Astrocyte of the spinal cord (primary cell): ENCODE results near the gene ZNF76.

ENCODE experiments used
- DNase-seq: peaks from one replicate; pipeline ENCODE4 v3.0.0; 2011; ENCODE audit warnings: low read depth, low spot score
- H3K4me3 ChIP-seq: 2 replicates; pipeline ENCODE4 v1.5.1; 2011; ENCODE audit warnings: low read depth, mild to moderate bottlenecking, low read length, moderate library complexity
- CTCF ChIP-seq: IDR thresholded peaks from 2 replicates; pipeline ENCODE4 v1.5.1; 2012; ENCODE audit warnings: low read depth, mild to moderate bottlenecking, low read length, inconsistent platforms
- in situ Hi-C: cut with HindIII; loops from 2 replicates; pipeline ENCODE4 v1.10.0; 2017; ENCODE audit warnings: low sequenced_read_pairs

The ZNF76 gene

GRCh38 chr6:35216412-35216732 lies 43.2 kb upstream of the ZNF76 start:
- in situ Hi-C loops, result no loop called here
- TF ChIP-seq CTCF, result no peak
- no peak for DNase-seq
- H3K4me3 ChIP-seq, result no peak overlapping the region

DNA sequence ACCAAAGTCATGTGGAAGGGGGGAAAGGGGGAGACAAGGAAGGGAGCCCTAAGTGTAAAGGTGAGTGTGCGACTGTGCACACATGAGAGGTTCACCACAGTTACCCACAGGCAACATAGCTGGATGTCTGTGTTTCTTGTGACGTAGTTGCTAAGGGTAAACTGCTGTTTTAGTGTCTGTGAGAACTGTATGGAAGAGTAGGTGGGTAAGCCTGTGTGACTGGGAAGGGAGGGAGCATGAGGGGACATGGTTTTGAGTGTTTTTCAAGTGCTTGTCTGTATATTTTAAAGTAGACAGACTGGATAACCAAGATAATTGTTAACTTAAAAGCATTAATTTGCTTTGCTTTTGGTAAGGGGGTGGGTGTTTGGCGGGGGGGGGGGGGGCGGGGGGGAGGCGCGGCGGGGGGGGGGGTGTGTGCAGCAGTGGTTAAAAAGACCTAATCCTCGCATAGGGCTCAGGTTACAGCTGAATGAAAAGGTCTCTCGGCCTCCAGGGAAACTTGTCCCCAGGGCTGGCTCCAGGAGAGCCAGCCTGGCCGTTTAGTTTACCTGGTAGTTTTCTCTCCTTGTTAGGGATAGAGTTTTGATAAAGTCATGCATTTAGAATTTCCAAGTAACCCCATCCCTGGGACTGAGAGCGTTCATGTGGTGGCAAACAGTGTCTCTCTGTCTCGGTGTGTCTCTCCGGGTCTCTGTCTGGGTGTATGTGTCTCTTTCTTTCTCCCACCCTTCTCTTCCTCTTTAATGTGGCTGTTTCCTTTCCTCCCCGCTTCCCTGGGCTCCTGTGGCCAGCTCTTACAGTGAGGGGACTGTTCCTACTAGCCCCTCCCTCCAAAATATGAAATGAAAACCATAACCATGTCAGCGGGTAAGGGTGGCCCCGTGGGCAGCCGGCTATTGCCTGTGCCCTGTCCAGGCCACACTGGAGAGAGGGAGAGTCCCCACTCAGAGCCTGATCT lies 42.4 kb upstream of the ZNF76 start:
- no peak for DNase-seq
- H3K4me3 ChIP-seq, result no peak overlapping the region
- no peak for TF ChIP-seq CTCF
- in situ Hi-C loops, result no loop called here

DNA sequence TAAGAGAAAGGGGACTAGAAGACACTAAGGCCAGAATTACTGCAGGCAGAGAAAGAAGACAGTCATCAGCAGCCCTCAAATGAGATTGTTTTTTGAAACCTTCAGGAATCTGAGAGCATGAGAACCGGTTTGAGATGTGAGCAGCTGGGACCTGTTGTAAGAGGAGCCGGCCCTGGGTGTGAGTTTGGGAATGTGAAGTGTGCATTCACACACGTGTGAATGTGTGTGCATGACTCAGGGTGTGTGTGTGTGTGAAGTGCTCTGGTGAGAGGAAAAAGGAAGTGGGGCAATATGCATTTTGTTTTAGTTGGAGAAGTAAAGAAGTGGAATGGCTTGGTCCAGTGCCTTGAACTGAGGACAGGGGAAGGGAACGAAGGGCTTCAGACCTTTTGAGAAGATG lies 41.5 kb upstream of the ZNF76 start:
- no peak overlapping the region for H3K4me3 ChIP-seq
- no peak for DNase-seq
- no peak for TF ChIP-seq CTCF
- in situ Hi-C loops, result no loop called here

DNA sequence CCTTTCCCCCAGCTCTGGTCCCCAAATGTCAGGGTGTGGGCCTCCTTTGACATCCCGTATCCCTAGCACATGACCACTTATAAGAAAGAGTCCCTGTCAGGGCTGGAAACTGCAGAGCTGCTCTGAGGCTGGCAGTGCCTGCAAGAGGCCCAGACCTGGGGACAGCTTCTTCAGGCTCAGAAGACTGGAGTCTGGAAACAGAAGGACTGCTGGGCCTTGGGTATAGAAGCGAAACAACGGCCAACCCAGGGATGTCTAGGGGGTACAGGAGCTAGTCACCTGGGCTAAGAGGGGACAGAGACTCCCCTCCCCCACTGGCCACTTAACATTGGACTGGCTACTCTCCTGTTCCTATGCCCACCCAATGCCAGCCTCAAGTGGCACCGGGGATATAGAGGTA lies 41.1 kb upstream of the ZNF76 start:
- no peak for DNase-seq
- TF ChIP-seq CTCF, result no peak
- in situ Hi-C loops, result no loop called here
- no peak overlapping the region for H3K4me3 ChIP-seq

DNA sequence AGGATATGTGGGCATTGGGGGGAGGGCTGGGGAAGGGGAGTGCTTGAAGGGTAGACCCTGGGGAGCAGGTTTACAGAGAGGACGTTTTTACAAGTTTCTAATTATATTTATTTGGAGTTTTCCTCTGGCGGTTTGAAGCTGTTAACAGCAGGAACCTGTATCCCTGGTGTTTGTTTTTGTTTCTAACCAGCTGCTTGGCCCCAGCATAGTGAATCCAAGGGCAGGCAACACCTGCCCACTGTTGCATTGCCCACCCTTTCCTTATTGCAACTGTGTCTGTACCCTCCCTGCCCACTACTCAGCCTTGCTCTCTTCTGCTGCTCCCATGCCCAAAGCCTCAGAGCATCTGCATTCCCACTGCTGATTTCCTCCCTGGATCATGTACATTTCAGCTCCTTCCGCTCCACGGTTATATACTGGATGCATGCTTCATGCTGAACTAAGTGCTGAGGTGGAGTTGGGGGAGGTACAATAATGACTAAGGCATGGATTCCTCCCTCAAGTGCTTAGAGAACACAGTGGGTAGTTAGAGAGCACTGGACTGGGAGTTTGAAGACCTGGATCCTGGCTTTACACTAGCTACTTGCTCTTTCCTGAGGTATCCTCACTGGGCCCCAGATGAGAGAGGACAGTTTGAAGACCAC lies 39.7 kb upstream of the ZNF76 start:
- no peak overlapping the region for H3K4me3 ChIP-seq
- in situ Hi-C loops, result no loop called here
- TF ChIP-seq CTCF, result no peak
- no peak for DNase-seq

DNA sequence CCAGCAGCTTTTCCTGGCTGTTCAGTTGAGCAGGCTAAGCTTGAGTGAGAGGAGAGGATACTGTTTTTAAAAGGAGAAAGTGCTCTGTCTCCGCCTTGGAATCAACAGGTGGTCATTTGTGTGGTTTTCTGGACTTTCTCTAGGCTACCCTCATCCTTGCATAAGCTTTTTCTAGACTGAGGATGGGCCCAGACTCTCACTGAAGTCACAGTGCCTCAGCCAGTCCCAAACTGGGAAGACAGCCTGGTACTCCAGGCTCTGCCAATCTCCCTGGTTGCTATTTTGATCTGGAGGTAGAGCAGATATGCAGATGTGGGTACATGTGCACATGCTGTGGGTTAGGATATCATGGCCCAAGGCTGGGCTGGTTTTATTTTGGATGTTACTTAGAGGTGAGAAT lies 38.8 kb upstream of the ZNF76 start:
- TF ChIP-seq CTCF, result no peak
- in situ Hi-C loops, result no loop called here
- no peak overlapping the region for H3K4me3 ChIP-seq
- no peak for DNase-seq
